K562 (cell line): ENCODE results near the gene FBLN7. TPM values are rescaled to one million over a fixed set of nuclear protein-coding genes. Genes with fewer than 3 reads are reported as not detected.
"Not testable (repeated sequence)": the region's sequence is repeated elsewhere in the genome, so short reads cannot be mapped to it uniquely, and the experiment has no call there.

Source experiments
- ATAC-seq: fragments of 200-7000 bp; cut with Tn5 transposase; 3 replicates; pipeline ENCODE4 v1.9.1; 2020; ENCODE audit warnings: moderate library complexity
- BruUV-seq: library from RNA; stranded (reverse); fragments of 400-500 nt; replicated peaks from 2 replicates; lab custom pipeline; 2021; lab: Mats Ljungman, UMichigan
- CTCF ChIA-PET: fragments of 300-600 bp; formaldehyde crosslinking; extraction: SDS; loops from one replicate; lab custom pipeline; 2021; ENCODE audit warnings: low intra/inter-chr PET ratio; lab: Yijun Ruan, JAX
- POLR2A ChIA-PET: fragments of 300-600, 350-650 bp; sonication (Branson Sonifier 250); formaldehyde crosslinking; extraction: SDS; loops from one replicate; lab custom pipeline; 2021; ENCODE audit warnings: antibody characterized with exemption, inconsistent platforms; lab: Yijun Ruan, JAX
- DNase-seq, 4 experiments: peaks; one replicate each; pipeline versions ENCODE4 v3.0.0 to v3.0.0-alpha.2; 2011 to 2018; ENCODE audit warnings: low spot score in 3 of 4, mixed read lengths in 3 of 4; ENCODE audit errors: extremely low read depth in 1 of 4
- FAIRE-seq: peaks from 2 replicates; lab custom pipeline; 2011; peaks lifted over from hg19 to GRCh38; lab: Jason Lieb, UNC
- H2AFZ ChIP-seq: 2 replicates; pipeline ENCODE4 v1.6.0; 2011; ENCODE audit warnings: low read depth, low read length, control low read depth, inconsistent platforms
- H3K27ac ChIP-seq: fragments of 200-600 bp; 3 replicates; pipeline ENCODE4 v1.8.0; 2011; ENCODE audit warnings: low read depth, mild to moderate bottlenecking, control low read depth, inconsistent platforms, low read length, moderate library complexity, mixed read lengths; ENCODE audit errors: extremely low read depth
- H3K27me3 ChIP-seq, 2 experiments: fragments of 300-600 bp in 1 of 2; 2 replicates in 1 of 2; 3 replicates in 1 of 2; pipeline versions ENCODE4 v1.6.0 to v1.8.0; 2011; ENCODE audit warnings: inconsistent platforms in 2 of 2, low read length in 2 of 2, mild to moderate bottlenecking in 1 of 2, mixed read lengths in 1 of 2, moderate library complexity in 1 of 2; ENCODE audit not compliant: control insufficient read depth in 2 of 2, insufficient read depth in 2 of 2
- H3K36me3 ChIP-seq: fragments of 300-600 bp; 3 replicates; pipeline ENCODE4 v1.8.0; 2011; ENCODE audit warnings: mild to moderate bottlenecking, low read length, inconsistent platforms; ENCODE audit not compliant: control insufficient read depth, insufficient read depth
- H3K4me1 ChIP-seq, 2 experiments: fragments of 200-600 bp in 1 of 2; replicated peaks in 1 of 2; 2 replicates in 1 of 2; 3 replicates in 1 of 2; pipeline versions ENCODE4 v1.5.1 to v1.8.0; 2011; ENCODE audit warnings: inconsistent platforms in 2 of 2, low read length in 2 of 2, mild to moderate bottlenecking in 1 of 2, mixed read lengths in 1 of 2, moderate library complexity in 1 of 2; ENCODE audit not compliant: control insufficient read depth in 2 of 2, insufficient read depth in 2 of 2
- H3K4me2 ChIP-seq: 2 replicates; pipeline ENCODE4 v1.6.1; 2011; ENCODE audit warnings: low read length, control low read depth, inconsistent platforms, mixed read lengths; ENCODE audit not compliant: insufficient read depth
- H3K4me3 ChIP-seq: fragments of 200-600 bp; sonication (generic), shearing (Covaris generic); 2 replicates; pipeline ENCODE4 v1.5.1; 2016; ENCODE audit warnings: control low read depth, inconsistent platforms
- H3K79me2 ChIP-seq: fragments of 200-600 bp; 3 replicates; pipeline ENCODE4 v1.8.0; 2011; ENCODE audit warnings: low read length, inconsistent platforms; ENCODE audit not compliant: control insufficient read depth, insufficient read depth
- H3K9ac ChIP-seq, 2 experiments: 2 replicates each; pipeline versions ENCODE4 v1.6.0 to v1.6.1; 2011; ENCODE audit warnings: low read depth in 2 of 2, low read length in 2 of 2, control low read depth in 1 of 2, inconsistent platforms in 1 of 2, mild to moderate bottlenecking in 1 of 2, mixed read lengths in 1 of 2; ENCODE audit not compliant: insufficient read depth in 1 of 2
- H3K9me1 ChIP-seq: one replicate; pipeline ENCODE4 v1.6.0; 2011; ENCODE audit warnings: inconsistent platforms, mild to moderate bottlenecking, low read length, moderate library complexity; ENCODE audit not compliant: control insufficient read depth, insufficient read depth
- H3K9me3 ChIP-seq: replicated peaks from 2 replicates; pipeline ENCODE4 v1.5.1; 2011; ENCODE audit warnings: low read depth, low read length, inconsistent platforms; ENCODE audit not compliant: control insufficient read depth, insufficient read depth
- H4K20me1 ChIP-seq: replicated peaks from 2 replicates; pipeline ENCODE4 v1.6.1; 2011; ENCODE audit warnings: low read length, inconsistent platforms, mixed read lengths; ENCODE audit not compliant: control insufficient read depth, insufficient read depth
- ADNP ChIP-seq: fragments of 200-800 bp; sonication (Bioruptor generic); IDR thresholded peaks from 2 replicates; pipeline ENCODE4 v1.6.1; 2016; ENCODE audit warnings: missing genetic modification characterization, missing compliant biosample characterization
- CHD4 ChIP-seq: fragments of 200-600 bp; sonication (generic); IDR thresholded peaks from 3 replicates; pipeline ENCODE4 v1.6.1; 2012; ENCODE audit warnings: low read depth, mild to moderate bottlenecking, mixed read lengths, low read length, inconsistent platforms; ENCODE audit not compliant: insufficient read depth, insufficient replicate concordance, poor library complexity, severe bottlenecking
- DDX20 ChIP-seq: fragments of 450-650 bp; IDR thresholded peaks from 2 replicates; pipeline ENCODE4 v1.6.1; 2016; ENCODE audit warnings: missing genetic modification characterization, low read depth, mild to moderate bottlenecking, missing compliant biosample characterization, moderate library complexity
- GTF2B ChIP-seq: IDR thresholded peaks from 2 replicates; pipeline ENCODE4 v1.6.1; 2011; ENCODE audit not compliant: insufficient read length; ENCODE audit errors: extremely low read depth
- ID3 ChIP-seq, 2 experiments: fragments of 250-450 bp in 1 of 2; fragments of 450-650 bp in 1 of 2; sonication (Bioruptor Pico) in 1 of 2; IDR thresholded peaks; 2 replicates each; pipeline versions ENCODE4 v1.6.1 to v1.8.0; 2016 to 2021; ENCODE audit warnings: mild to moderate bottlenecking in 2 of 2, moderate library complexity in 2 of 2, missing compliant biosample characterization in 1 of 2, missing genetic modification characterization in 1 of 2
- KLF13 ChIP-seq: fragments of 450-650 bp; IDR thresholded peaks from 2 replicates; pipeline ENCODE4 v1.6.1; 2016; ENCODE audit warnings: missing genetic modification characterization, low read depth, mild to moderate bottlenecking, missing compliant biosample characterization, moderate library complexity, borderline replicate concordance
- PRDM10 ChIP-seq: fragments of 450-650 bp; IDR thresholded peaks from 2 replicates; pipeline ENCODE4 v1.6.1; 2018; ENCODE audit not compliant: partially characterized antibody
- RNF2 ChIP-seq: sonication (generic); IDR thresholded peaks from 2 replicates; pipeline ENCODE4 v1.6.1; 2016
- SMARCC2 ChIP-seq: fragments of 450-650 bp; IDR thresholded peaks from 2 replicates; pipeline ENCODE4 v1.6.1; 2017; ENCODE audit warnings: antibody characterized with exemption, moderate library complexity, mild to moderate bottlenecking, low read depth
- ZNF785 ChIP-seq: fragments of 250-450 bp; sonication (Bioruptor Pico); IDR thresholded peaks from 2 replicates; pipeline ENCODE4 v1.4.0; 2020; ENCODE audit warnings: mild to moderate bottlenecking
- WGBS: fragments of 100-300 bp; shearing (Covaris generic); methylation state at CpG from one replicate; pipeline ENCODE4 v1.1.6; 2016; ENCODE audit warnings: low coverage, mixed read lengths; ENCODE audit not compliant: insufficient coverage; ENCODE audit errors: missing lambda C conversion rate; 5-methylcytosine and 5-hydroxymethylcytosine counted together
- in situ Hi-C: fragments of 300-500 bp; cut with MboI; formaldehyde crosslinking; loops from 4 replicates; pipeline ENCODE4 v1.15.0; 2018; ENCODE audit warnings: inconsistent platforms, mixed read lengths
- intact Hi-C: fragments of 100-400 bp; cut with micrococcal nuclease; formaldehyde crosslinking; loops from 2 replicates; pipeline ENCODE4 v1.14.2; 2022
- polyA plus RNA-seq, 8 experiments: library from polyadenylated mRNA; depleted of rRNA in 4 of 8; stranded (reverse) in 5 of 8; unstranded in 3 of 8; fragments of >200 nt; fragmentation: Nextera tagmentation in 2 of 8; fragmentation: Illumina TruSeq in 1 of 8; extraction: Ambion mirVana in 2 of 8; extraction: Trizol in 1 of 8; gene quantifications; 2 replicates each; pipeline versions ENCODE4 v1.2.1 to v1.2.3, GENCODE V29; 2011 to 2014; ENCODE audit warnings: inconsistent platforms in 1 of 8, missing spikeins in 1 of 8
- total RNA-seq, 7 experiments: library from RNA; depleted of rRNA in 6 of 7; stranded (reverse); fragments of >200 nt in 6 of 7; fragmentation: Illumina TruSeq in 2 of 7; extraction: Trizol in 2 of 7; gene quantifications; 2 replicates each; pipeline versions ENCODE4 v1.2.1 to v1.2.3, GENCODE V29; 2011 to 2021; ENCODE audit warnings: low replicate concordance in 1 of 7

Gene FBLN7
- total and polyA plus RNA-seq, 9 of the 15 experiments (the other 6 are each of a cell fraction or from before 2014, with no cell fraction given) = 0.13 TPM; not detected in 8

DNA sequence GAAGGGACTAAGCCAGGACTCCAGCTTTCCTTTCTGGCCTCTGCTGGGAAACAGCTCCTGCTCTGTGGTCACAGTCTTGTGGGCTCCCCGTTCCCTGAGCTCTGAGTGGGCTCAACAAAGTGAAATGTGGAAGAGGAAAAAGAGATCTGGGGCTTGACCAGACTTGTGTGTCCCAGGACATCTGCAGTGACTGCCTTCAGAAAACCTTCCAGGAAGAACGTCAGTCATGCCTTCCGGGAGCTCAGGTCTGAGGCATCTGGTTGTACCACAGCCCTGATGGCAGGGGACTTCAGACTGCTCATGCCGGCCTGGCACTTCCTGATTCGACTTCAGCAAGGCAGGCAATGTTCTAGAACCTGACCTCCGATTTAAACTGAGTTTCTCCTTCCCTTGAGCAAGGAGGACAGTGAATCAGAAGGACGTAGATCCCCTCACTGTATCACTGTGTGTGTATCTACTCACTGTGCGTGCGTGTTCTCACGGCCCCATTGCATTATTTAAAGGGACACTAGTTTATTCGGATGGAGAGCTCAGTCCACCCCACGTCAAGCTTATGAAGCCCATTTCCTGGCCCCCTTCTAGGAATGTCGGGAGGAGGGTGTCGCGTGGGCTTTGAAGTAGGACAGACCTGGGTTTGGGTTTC lies 548 bp upstream of the FBLN7 start (continued):
- no peak for TF ChIP-seq GTF2B
- TF ChIP-seq DDX20 = no peak
- TF ChIP-seq CHD4 = no peak
- no peak for TF ChIP-seq RNF2
- TF ChIP-seq ZNF785 (CRISPR knock-in tag) = no peak
- TF ChIP-seq ID3 (CRISPR knock-in tag; IDR thresholded peaks at IDR 0.05) = no peak
- no peak for TF ChIP-seq ID3 (tag; IDR thresholded peaks at IDR 0.05)
- TF ChIP-seq ADNP (tag) = no peak
- no peak for TF ChIP-seq KLF13 (tag)
- TF ChIP-seq PRDM10 = no peak
- no peak for TF ChIP-seq SMARCC2

- H3K4me3 ChIP-seq, ATAC-seq, in situ Hi-C loops, intact Hi-C loops, H3K9me3 ChIP-seq, H3K9ac ChIP-seq, DNase-seq, FAIRE-seq, H3K27ac ChIP-seq, H3K9me1 ChIP-seq, H3K4me2 ChIP-seq, H3K36me3 ChIP-seq, H3K79me2 ChIP-seq, POLR2A ChIA-PET, H3K4me1 ChIP-seq, BruUV-seq, CTCF ChIA-PET, H2AFZ ChIP-seq, H4K20me1 ChIP-seq: not testable (repeated sequence)
- 12% methylated on average over 4 of the region's 32 CpGs for WGBS
- peaks cover 30 to 48% of the 10 kb centered on the region in 2 experiments; a peak in 4 of 5 replicates for H3K27me3 ChIP-seq
Observed at GRCh38 chr2:112139033-112139614, 939 bp downstream of the FBLN7 start.
